NCI-H82 (cell line): ENCODE results near the gene RBP3.
"Not testable (repeated sequence)": the region's sequence is repeated elsewhere in the genome, so short reads cannot be mapped to it uniquely, and the experiment has no call there.

ENCODE experiments used
- DNase-seq: peaks from one replicate; lab custom pipeline; 2025; lab: John Stamatoyannopoulos, UW

Gene RBP3

DNA sequence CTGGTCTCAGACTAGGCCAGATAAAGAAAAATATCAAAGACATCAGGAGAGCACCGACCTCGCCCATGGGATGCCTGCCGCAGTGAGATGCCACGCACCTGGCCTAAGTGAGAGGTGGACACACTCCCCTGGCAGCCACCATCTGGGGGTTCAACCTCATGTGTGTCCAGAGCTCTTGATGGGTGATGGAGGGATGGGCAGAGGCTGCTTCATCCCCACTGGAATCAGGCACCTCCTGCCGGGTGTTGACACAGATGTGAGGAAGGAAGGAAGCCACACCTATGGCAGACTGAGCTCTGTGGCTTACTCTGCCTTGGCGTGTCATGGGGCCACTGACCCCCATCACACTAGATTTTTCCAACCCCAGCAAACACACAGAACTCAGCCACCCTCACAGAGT, 24.6 kb downstream of the RBP3 start:
- no peak for DNase-seq

DNA sequence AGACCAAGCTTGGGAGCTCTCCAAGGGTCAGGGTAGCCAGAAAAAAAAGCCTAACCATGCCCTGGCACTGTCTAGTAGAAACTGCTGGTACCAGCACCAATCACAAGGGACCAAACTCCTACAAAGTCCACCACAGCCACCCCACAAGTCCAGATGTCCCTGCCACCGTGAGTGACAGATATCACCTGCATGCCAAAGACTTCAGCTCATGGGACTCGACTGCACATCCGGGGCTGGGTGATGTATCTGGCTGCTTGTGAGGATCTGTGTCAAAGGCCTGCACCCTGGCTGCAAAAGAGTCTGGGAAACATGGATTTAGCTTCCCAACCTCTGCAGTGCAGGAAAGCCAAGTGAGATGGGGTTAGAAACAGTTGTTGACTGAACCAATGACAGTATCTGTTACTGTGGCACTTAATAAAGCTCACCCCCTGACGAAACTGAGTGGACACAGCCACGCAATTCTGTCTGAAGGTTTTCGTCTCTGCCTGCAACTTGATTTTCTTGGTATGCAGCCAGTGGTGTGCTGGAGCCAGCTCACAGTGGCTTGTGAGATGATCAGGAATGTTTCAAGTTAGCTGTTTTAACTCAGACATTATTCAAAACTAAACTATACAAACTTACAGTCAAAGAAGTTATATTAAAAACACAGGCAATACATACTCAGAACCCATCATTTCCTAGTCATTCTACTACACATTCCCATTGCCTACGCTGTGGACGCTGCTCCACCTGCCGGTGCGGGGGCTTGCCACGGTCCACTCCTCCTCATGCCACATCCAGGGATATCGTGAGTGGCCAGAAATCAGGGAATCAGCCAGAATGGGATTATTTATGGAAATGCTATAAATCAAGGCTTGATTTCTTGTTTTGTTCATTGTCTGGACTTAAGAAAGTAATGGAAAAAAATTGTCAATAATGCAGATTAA, 26.7 kb downstream of the RBP3 start:
- no peak for DNase-seq

DNA sequence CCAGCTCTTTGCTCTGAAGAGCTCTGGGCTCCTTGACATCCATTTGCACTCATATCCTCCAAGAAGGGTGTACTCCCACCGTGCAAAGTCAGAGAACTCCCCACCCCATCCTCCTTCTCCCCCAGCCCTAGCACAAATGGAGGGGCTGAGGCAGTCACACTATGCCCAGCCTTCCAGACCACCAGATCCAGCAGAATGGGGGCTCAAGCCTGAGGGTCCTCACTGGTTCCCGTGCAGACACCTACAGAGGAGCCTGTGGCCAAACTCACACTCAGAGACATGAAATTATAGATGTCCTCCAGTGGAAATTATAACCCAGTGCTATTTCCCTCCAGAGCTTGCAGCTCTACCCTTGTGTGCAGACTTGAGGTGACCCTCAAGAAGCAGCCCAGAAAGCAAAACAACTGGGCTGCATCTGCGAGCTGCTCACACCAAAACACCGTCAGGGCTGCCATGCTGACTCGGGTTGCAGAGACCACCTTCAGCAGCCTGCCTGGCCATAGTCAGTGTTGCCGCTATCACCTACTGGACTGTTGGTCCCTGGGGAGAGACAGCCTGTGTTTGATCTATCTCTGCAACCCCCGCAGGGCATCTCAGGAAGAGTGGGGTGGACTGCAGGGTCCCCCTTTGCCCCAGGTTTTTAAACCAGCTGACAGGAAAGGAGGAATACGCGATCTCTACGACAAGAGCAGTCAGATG, 28.5 kb downstream of the RBP3 start:
- peak; percentile 20 for DNase-seq

DNA sequence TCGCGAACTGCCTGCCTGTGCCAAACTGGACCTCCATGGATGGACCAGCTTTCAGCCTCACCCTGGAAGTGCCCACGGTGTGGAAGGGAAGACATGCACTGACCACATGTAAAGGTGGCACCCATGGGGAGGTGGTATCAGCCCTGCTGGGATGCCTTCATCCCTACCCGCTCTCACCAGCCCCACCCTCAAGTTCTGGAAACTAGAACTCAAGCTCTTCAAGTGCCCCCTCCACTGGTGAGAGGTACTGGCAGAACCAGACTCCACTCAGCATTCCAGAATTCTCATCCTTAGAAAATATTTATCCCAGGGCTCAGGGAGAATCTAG, 30.0 kb downstream of the RBP3 start:
- no peak for DNase-seq

DNA sequence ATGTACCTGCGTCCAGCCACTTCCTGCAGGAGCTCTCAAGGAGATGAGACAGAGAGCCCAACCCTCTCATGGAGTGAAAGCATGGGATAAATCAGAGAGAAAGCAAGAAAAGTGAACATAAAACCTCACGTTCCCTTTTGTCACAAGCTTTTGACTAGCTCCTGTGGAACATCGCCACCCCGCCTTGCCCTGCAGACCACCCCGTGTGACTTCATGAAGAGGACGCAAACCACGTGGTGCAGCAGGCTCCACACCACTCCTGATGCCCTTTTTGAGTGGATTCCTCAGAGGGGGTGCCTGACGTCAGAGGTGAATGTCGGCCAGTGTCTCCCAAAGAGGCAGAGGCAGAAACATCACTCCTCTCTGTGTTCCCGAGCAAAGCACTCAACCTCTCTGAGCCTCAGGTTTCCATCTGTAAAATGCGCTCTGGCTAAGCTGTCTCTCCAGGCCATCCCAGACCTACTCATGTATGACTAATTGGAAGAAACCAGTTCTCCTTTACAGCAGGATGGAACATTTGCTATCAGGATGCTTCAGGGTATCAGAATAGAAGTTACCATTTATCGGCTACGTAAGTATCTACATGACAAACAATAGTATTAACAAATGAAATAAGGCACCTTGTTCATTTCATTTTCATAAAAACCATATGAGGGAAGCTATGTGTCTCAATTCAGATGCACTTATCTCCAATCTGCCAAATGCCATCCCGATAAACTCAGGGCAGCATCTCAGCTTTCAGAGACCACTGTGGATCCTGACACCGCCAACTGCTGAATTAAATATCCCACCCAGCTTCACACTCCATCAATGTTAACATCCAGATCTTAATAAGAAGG, 30.7 kb downstream of the RBP3 start:
- peak; percentile 6 for DNase-seq

DNA sequence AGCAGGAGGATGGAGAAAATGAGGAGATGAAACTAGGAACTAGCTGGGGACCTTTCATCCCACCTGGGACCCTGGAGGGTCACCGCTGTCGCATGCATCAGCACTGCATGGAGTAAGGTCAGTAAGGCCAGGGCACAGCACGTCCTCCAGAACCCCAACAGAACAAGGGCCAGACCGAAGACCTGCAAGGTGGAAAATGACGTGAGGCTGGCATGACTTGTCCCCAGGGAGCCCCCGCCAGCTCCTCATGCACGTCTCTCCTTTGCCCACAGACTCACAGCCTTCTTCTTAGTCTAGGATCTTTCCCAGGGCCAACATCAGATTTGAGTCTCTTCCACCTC, 31.3 kb downstream of the RBP3 start:
- DNase-seq: no peak

DNA sequence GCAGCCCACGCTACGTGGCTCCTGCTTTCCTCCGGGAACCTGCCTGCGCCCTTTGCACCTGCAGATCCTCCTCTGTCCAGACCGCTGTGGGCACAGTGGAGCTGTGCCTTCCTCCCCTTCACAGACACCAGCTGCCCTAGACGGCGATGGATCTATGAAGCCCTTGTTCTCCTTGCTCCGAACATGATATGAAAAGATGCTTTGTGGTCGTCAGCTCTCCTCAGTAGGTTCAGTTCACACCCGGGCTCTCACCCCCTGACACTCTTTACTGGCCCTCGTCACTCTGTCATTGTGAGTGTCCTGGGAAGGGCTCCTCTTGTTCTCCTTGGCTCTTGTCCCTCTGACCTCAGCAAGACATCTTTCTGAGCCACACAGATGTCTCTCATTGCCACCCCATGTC, 31.7 kb downstream of the RBP3 start:
- DNase-seq: no peak

DNA sequence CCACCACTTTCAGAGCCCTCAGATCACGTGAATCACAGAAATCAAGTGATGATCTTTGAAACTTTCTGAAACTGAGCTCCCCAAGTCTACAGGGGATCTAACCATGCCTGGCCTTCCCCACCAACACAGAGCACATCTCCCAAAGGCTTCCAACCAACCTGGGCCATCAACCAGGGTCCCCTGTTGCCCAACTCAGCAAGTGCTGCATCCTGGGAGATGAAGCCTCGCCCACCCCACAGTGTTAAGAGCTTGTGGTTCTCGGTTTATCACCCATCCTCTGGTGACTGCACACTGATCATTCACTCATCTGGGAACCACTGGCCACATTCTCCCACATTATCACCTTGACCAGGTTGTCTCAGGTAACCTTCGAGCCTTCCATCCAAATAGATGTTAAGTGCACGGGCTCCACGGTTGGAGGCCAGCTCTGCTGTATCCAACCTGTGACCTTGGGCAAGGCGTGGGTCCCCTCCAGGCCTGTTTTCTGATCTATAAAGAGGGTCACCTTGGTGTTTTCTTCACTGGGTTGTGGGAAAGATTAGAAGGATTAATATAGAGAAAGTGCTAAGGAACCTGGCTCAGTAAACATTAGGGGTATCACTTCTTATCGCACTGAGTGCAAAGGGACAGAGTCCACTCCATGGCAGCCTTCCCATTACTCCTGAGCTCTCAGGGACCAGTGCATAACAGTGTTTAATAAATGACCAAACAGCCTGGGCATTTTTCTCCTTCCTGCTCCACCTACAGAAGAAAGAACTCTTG, 32.4 kb downstream of the RBP3 start:
- no peak for DNase-seq

DNA sequence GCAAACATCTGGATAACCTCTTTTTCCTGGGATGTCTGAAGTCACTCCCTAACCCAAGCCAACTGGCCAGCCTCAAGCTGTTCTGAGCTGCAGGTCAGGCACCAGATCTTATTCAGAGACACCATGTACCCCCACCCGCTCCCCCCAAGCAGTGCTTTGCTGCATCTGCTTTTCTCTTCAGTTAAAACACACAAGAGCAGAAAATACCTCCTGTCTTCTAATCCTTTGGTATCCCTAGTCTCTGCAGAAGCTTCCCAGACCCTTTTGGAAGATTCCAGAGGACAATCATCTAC, 32.9 kb downstream of the RBP3 start:
- DNase-seq: no peak

DNA sequence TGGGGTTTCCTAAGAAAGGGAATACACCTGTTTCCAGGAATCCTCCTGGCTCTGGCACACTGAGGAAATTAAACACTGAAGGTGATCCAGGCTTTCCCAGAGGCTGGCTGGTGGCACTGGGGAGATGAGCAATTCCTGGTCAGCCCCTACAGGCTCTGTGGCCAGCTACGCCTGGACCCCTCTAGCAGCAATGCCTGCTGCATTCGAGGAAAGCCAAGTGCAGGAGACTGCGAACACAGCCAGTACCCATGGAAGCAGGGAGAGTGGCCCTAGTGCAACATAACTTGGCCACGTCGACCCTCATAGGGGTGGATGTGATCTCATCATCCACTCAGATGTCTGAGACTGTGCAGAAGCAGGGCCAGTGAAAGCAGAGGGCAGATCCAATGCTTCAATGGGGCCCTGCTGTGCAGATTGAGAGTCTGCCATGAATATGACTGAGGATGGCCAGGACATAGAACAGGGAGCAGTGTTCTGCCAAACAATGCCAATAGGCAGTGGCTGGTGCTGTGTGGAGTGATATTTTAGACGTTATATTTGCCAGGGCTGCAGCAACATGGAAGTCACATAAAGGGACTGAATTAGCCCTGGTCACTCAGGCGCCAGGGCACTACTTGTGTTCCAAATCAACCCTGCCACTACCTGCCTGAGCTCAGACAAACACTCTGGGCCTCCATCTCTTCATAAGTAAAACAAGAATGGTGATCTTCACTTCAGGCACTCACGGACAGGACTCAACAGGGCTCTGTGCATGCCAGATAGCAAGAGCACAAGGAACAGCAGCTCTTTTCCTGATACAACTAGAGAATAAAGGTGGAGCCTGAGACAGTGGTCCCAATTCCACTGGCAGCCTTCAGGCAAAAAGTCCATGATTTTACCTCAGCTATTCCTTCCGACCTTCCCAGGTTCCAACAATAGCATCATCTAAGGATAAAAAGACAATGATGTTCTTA, 33.5 kb downstream of the RBP3 start:
- DNase-seq: no peak

DNA sequence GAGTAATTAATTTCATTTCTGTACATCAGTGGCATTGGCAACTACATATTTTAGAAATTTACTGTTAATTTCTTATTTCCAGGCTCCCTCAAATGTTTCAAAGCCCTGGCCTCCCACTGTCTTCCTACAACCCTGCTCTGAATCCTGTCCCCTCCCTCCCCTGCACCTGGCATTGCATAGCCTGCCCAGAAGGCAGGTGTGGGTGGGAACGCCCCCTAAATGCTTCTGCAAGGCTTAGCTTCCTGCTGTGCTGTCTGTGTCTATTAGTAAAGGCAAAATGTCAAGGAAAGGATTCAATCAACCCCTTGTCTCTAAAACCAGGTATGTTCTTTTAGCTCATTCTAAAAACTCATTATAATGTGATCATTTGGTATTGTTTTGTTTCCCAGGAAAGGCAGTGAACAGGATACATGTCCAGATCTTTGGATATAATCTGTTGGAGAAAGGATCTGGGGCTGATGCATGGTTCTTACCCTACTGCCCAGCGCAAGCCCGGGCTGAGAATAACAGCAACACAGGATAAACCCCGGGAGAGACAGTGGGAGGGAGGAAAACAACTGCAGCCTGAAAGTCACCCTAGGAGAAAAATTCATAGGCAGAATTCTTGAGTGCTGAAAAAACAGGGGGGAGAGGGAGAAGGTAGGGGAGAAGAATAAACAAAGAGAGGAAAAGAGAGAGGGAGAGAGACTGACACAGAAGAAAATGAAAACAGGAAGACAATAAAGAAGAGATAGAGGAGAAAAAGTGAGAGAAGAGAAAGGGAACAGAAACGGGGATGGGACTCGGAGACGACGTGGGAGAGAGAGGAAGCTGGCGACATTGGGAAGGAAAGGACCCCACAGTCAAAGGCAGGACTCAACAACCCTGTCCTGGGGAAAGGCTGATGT, 35.3 kb downstream of the RBP3 start:
- peak; percentile 57 for DNase-seq

DNA sequence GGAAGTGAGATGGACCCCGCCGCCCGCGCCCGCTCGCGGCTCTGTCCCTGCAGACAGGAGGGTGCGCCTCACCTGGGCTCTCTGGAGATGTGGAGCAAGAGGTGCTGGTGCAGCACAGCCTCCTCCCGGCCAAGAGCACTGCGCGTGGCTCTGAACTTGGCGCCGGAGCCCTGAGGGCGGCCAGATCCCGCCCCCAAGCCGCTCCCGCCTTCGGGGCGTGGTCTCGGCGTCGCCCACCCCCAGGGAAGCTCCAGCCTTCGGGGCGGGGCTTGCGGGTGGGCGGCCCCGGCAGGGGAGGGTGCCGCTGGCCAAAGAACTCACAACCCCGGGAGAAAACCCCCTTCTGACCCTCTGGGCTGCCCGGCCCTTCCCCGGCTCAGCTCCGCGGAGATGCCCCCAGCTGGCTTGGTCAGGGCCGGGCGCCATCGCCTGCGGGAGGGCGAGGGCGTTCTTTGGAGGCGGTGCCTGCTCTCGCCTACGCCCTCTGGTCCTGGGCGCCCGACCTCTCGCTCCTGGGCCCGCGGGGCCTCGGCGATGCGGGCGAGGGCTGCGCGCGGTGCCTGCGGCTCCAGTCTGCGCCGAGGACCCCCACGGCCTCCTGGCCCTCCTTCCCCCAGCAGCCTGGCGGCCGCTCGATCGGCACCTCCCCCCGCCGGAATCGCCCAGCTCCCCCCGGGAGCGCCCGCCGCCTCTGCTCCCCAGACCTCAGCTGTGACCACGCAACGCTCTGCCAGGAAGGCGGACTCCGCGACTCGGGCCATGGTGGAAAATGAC, 36.2 kb downstream of the RBP3 start, which contains the start of gene ZNF488:
TSS of gene ZNF488 (minus strand) at position 146 of the 774 bp plus-strand sequence. CDS start 15,464 bp downstream, outside the sequence.
- DNase-seq: peak; percentile 87

DNA sequence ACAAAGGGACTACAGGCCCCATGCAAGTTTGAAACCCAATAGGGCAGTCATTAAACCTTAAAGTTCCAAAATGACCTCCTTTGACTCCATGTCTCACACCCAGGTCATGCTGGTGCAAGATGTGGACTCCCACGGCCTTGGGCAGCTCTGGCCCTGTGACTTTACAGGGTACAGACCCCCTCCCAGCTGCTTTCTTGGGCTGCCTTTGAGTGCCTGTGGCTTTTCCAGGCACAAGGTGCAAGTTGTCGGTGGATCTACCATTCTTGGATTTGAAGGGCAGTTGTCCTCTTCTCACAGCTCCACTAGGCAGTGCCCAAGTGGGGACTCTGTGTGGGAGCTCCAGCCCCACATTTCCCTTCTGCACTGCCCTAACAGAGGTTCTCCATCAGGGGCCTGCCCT, 37.9 kb downstream of the RBP3 start:
- not testable (repeated sequence) for DNase-seq

DNA sequence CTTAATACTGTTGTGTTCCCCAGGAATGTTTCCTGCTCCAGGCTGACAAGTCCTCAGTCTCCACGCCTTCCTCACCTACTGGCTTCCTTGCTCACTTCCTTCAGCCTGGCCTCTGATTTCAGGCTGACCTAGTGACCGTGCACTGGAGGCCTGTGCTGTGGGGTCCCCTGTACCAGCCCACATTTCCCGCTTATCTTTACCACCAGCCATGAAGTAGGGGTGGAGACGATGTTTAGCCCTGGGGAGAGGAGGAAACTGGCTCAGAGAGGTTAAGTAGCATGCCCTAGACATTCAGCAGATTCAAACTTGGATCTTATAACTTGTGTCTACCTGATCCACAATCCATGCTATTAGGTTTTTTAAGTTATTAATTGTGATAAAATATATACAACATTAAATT, 40.7 kb downstream of the RBP3 start:
- no peak for DNase-seq

DNA sequence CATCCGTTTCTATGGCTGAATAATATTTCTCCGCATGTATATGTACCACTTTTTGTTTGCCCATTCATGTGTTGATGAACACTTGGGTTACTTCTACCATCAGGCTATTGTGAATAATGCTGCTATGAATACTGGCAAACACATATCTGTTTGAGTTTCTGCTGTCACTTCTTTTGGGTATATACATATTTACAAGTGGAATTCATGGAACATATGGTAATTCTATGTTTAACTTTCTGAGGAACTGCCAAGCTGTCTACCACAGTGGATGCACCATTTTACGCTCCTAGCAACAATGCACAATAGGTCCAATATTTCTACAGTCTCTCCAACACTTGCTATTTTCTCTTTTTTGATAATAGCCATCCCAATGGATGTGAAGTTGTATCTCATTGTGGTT, 41.5 kb downstream of the RBP3 start:
- DNase-seq: no peak

DNA sequence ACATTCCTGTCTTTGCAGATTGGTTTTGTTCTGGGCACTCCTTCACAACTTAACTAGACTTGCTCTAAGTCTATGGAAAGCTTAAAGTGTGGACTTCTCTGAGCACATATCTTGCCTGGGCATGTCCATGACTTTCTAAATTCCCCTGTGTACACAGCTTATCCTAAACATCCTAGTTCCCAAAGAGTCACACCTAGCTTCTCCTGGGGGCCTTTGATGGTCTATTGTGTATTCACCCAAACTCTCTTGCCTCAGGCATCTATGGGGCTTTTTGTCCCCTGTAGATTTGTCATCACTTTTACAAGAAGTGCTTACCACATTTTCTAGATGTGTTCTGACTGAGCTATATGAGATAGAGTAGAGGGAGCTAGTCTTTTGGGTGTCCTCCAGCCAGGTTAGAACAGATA, 48.2 kb downstream of the RBP3 start:
- DNase-seq: no peak

DNA sequence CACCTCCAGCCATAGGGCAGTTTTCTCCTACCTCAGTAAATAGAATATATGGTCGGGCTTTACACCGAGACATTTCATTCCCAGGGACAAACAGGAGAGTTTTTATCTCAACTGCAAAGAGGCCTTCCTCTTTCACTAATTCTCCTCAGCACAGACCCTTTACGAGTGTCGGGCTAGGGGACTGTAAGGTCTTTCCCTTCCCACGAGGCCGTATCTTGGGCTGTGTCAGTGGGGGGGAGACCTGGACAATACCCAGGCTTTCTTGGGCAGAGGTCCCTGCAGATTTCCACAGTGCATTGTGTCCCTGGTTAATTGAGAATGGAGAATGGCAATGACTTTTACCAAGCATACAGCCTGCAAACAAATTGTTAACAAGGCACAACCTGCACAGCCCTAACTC, 49.1 kb downstream of the RBP3 start:
- DNase-seq: no peak

DNA sequence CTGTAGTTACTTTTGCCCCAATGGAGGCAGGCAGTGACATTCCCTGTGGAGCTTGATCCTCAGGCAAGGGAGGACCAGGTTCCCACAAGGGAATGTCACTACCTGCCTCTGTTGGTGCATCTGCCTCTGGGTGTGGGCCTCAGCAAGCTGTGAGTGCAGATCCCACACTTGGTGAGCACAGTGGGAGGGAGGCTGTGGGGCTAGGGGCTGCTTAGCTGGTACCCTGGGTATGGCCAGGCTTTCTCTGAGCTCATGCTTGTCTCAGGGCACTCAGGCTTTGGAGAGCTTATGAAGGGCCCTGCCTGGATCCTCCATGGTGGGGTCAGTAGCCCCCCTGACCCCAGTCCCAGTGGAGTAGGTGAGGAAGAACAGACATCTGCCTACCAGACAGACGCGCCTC, 52.1 kb downstream of the RBP3 start:
- no peak for DNase-seq

DNA sequence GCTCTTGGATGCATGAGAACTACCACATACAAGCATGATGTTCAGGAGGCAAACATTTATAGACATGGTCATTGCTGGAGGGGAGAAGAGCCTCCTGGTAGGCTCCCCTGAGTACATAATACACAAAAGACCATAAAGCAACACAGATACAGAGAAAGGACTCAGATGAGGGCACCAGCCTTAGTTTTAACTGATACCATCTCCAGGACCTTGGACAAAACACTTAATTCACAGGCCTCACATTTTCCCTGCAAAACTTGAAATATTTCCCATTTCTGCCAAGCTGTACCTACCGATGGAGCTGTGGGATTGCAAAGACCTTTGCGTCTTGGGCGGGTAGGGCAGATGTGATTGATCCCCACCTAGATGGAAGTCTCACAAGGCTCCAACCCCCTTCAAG, 52.6 kb downstream of the RBP3 start:
- DNase-seq: no peak
